HCT116 (cell line): ENCODE measurements around the gene USP48. TPM values are rescaled to one million over a fixed set of nuclear protein-coding genes. Genes with fewer than 3 reads are reported as not detected.

ENCODE experiments used
- ATAC-seq: fragments of 200-7000 bp; cut with Tn5 transposase; 2 replicates; pipeline ENCODE4 v1.9.1; 2020; ENCODE audit warnings: mild to moderate bottlenecking, moderate library complexity
- BruUV-seq: library from RNA; stranded (reverse); fragments of 400-500 nt; replicated peaks from 2 replicates; lab custom pipeline; 2021; lab: Mats Ljungman, UMichigan
- CTCF ChIA-PET: fragments of 300-600 bp; sonication (Branson Sonifier 250); formaldehyde crosslinking; loops from one replicate; lab custom pipeline; 2021; ENCODE audit warnings: antibody characterized with exemption; lab: Charles Lee
- POLR2A ChIA-PET: fragments of 300-600, 350-600 bp; sonication (Branson Sonifier 250); formaldehyde crosslinking; loops from one replicate; lab custom pipeline; 2021; ENCODE audit warnings: antibody characterized with exemption; lab: Charles Lee
- RAD21 ChIA-PET, 2 experiments: fragments of 300-600 bp; sonication (Branson Sonifier 250); formaldehyde crosslinking; loops; one replicate each; lab custom pipeline; 2023; ENCODE audit warnings: low total read pairs in 2 of 2; ENCODE audit not compliant: uncharacterized antibody in 2 of 2, unreplicated experiment in 2 of 2, low non-redundant PET in 1 of 2; lab: Charles Lee
- DNase-seq: peaks from one replicate; pipeline ENCODE4 v3.0.0-alpha.2; 2010; ENCODE audit warnings: low read depth, low spot score
- H2AFZ ChIP-seq: fragments of 200-600 bp; shearing (Covaris generic), sonication (generic); 2 replicates; pipeline ENCODE4 v1.6.1; 2017; ENCODE audit warnings: low read depth, mixed run types, mixed read lengths, antibody characterized with exemption, low read length; ENCODE audit not compliant: poor library complexity, severe bottlenecking
- H3K27ac ChIP-seq: 2 replicates; pipeline ENCODE4 v1.5.1; 2012; ENCODE audit warnings: low read depth, low read length
- H3K27me3 ChIP-seq: fragments of 200-600 bp; sonication (generic); 2 replicates; pipeline ENCODE4 v1.6.1; 2016; ENCODE audit warnings: mixed run types, low read length, mixed read lengths; ENCODE audit not compliant: insufficient read depth
- H3K36me3 ChIP-seq, 2 experiments: fragments of 200-500 bp in 1 of 2; fragments of 200-600 bp in 1 of 2; sonication (Bioruptor generic) in 1 of 2; sonication (generic) in 1 of 2; 2 replicates each; pipeline versions ENCODE4 v1.5.1 to v1.6.1; 2014 to 2016; ENCODE audit warnings: low read length in 2 of 2, inconsistent platforms in 1 of 2, mixed read lengths in 1 of 2, mixed run types in 1 of 2; ENCODE audit not compliant: insufficient read depth in 2 of 2, control insufficient read depth in 1 of 2
- H3K4me1 ChIP-seq, 2 experiments: fragments of 200-600 bp in 1 of 2; sonication (generic) in 1 of 2; 2 replicates each; pipeline versions ENCODE4 v1.5.1 to v1.6.1; 2012 to 2017; ENCODE audit warnings: low read length in 2 of 2, inconsistent platforms in 1 of 2, mild to moderate bottlenecking in 1 of 2, mixed read lengths in 1 of 2, mixed run types in 1 of 2, moderate library complexity in 1 of 2; ENCODE audit not compliant: insufficient read depth in 2 of 2, control insufficient read depth in 1 of 2
- H3K4me2 ChIP-seq: fragments of 200-600 bp; sonication (generic); 2 replicates; pipeline ENCODE4 v1.6.1; 2017; ENCODE audit warnings: mixed run types, low read length, mixed read lengths
- H3K4me3 ChIP-seq, 2 experiments: fragments of 200-600 bp in 1 of 2; sonication (generic) in 1 of 2; replicated peaks in 1 of 2; 2 replicates each; pipeline ENCODE4 v1.5.1; 2011 to 2016; ENCODE audit warnings: low read length in 2 of 2, control low read depth in 1 of 2, low read depth in 1 of 2, mild to moderate bottlenecking in 1 of 2, mixed read lengths in 1 of 2, mixed run types in 1 of 2
- H3K79me2 ChIP-seq: fragments of 200-600 bp; sonication (generic); 2 replicates; pipeline ENCODE4 v1.6.1; 2017; ENCODE audit warnings: mild to moderate bottlenecking, mixed run types, low read length, moderate library complexity, mixed read lengths; ENCODE audit not compliant: insufficient read depth
- H3K9ac ChIP-seq: fragments of 200-600 bp; sonication (generic); 2 replicates; pipeline ENCODE4 v1.6.1; 2016; ENCODE audit warnings: low read length, mixed read lengths
- H3K9me2 ChIP-seq: fragments of 200-600 bp; sonication (generic), shearing (Covaris generic); 2 replicates; pipeline ENCODE4 v1.6.1; 2017; ENCODE audit warnings: mixed run types, mild to moderate bottlenecking, moderate library complexity; ENCODE audit not compliant: insufficient read depth
- H3K9me3 ChIP-seq, 2 experiments: fragments of 200-500 bp in 1 of 2; fragments of 200-600 bp in 1 of 2; sonication (Bioruptor generic) in 1 of 2; sonication (generic) in 1 of 2; 2 replicates each; pipeline ENCODE4 v1.6.1; 2014 to 2017; ENCODE audit warnings: low read length in 2 of 2, mixed read lengths in 2 of 2, inconsistent platforms in 1 of 2, low read depth in 1 of 2, mild to moderate bottlenecking in 1 of 2, mixed run types in 1 of 2, moderate library complexity in 1 of 2; ENCODE audit not compliant: control insufficient read depth in 1 of 2, insufficient read depth in 1 of 2
- H4K20me1 ChIP-seq: fragments of 200-600 bp; sonication (generic), shearing (Covaris generic); 2 replicates; pipeline ENCODE4 v1.6.1; 2017; ENCODE audit warnings: mixed run types, mild to moderate bottlenecking, moderate library complexity; ENCODE audit not compliant: insufficient read depth
- CBX3 ChIP-seq: IDR thresholded peaks from 2 replicates; pipeline ENCODE4 v1.6.1; 2012; ENCODE audit warnings: low read depth
- CEBPB ChIP-seq: IDR thresholded peaks from 2 replicates; pipeline ENCODE4 v1.6.1; 2012; ENCODE audit warnings: low read depth
- ELF1 ChIP-seq: IDR thresholded peaks from 2 replicates; pipeline ENCODE4 v1.6.1; 2012; ENCODE audit warnings: low read depth, borderline replicate concordance
- EZH2 ChIP-seq: fragments of 200-600 bp; sonication (generic); IDR thresholded peaks from 2 replicates; pipeline ENCODE4 v1.6.1; 2017; ENCODE audit warnings: antibody characterized with exemption, mixed run types
- EZH2phosphoT487 ChIP-seq: fragments of 200-600 bp; IDR thresholded peaks from 2 replicates; pipeline ENCODE4 v1.6.1; 2018; ENCODE audit warnings: antibody characterized with exemption, borderline replicate concordance
- FOSL1 ChIP-seq: IDR thresholded peaks from 2 replicates; pipeline ENCODE4 v1.6.1; 2012; ENCODE audit warnings: low read depth
- POLR2AphosphoS5 ChIP-seq: IDR thresholded peaks from 2 replicates; pipeline ENCODE4 v1.6.1; 2011; ENCODE audit warnings: mild to moderate bottlenecking, low read depth, low read length, moderate library complexity
- RAD21 ChIP-seq: IDR thresholded peaks from 2 replicates; pipeline ENCODE4 v1.6.1; 2012; ENCODE audit warnings: low read depth, mild to moderate bottlenecking
- SRF ChIP-seq: IDR thresholded peaks from 2 replicates; pipeline ENCODE4 v1.6.1; 2012; ENCODE audit warnings: low read depth
- ZFX ChIP-seq: fragments of 450-650 bp; IDR thresholded peaks from 2 replicates; pipeline ENCODE4 v1.6.1; 2017
- ZNF274 ChIP-seq: fragments of 200-500 bp; sonication (Bioruptor generic); IDR thresholded peaks from 2 replicates; pipeline ENCODE4 v1.6.1; 2014; ENCODE audit warnings: mild to moderate bottlenecking, low read depth, low read length, inconsistent platforms
- intact Hi-C: fragments of 100-400 bp; cut with micrococcal nuclease; formaldehyde crosslinking; loops from 2 replicates; pipeline ENCODE4 v1.10.0; 2022
- total RNA-seq: library from RNA; stranded (reverse); gene quantifications from one replicate; pipeline ENCODE4 v1.2.1, GENCODE V29; 2021; ENCODE audit not compliant: unreplicated experiment
- TF ChIP-seq, protein P1 (sequence below): IDR thresholded peaks from 2 replicates; pipeline ENCODE4 v1.6.1; 2012
- TF ChIP-seq, protein P2 (sequence below): IDR thresholded peaks from 2 replicates; pipeline ENCODE4 v1.6.1; 2012
- TF ChIP-seq, protein P3 (sequence below): IDR thresholded peaks from 2 replicates; pipeline ENCODE4 v1.6.1; 2012; ENCODE audit warnings: low read depth
- TF ChIP-seq, protein P4 (sequence below), 3 experiments: fragments of 200-600 bp in 1 of 3; sonication (generic) in 1 of 3; IDR thresholded peaks in 2 of 3; conservative IDR thresholded peaks in 1 of 3; 2 replicates each; pipeline ENCODE4 v1.5.1; 2012 to 2017; ENCODE audit warnings: low read depth in 2 of 3, low read length in 2 of 3, antibody characterized with exemption in 1 of 3, borderline replicate concordance in 1 of 3, control low read depth in 1 of 3, mild to moderate bottlenecking in 1 of 3, mixed read lengths in 1 of 3, mixed run types in 1 of 3, moderate library complexity in 1 of 3; ENCODE audit not compliant: insufficient read depth in 1 of 3

USP48 gene
- total RNA-seq, 1 experiment from 2014 or later = 54.8 TPM

DNA sequence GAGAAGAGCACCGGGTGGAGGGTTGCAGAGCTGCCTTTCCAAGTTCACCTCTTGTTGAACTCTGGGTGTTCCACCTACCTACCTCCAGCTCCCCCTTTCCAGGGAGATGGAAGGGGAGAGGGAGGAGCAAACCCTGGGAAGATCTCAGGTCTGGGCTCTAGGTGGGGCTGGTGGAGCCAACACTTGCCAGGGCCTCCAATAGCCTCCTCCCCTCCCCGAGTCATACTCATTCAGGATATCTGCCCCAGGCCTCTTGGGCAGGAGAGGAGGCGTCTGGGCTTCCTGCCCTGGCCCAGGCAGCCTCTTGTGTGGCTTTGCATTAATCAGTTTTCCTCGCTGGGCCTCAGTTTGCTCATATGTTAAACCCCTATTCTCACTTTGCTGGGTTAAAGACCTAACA lies 127.2 kb downstream of the USP48 start:
- TF ChIP-seq, protein P1, sequence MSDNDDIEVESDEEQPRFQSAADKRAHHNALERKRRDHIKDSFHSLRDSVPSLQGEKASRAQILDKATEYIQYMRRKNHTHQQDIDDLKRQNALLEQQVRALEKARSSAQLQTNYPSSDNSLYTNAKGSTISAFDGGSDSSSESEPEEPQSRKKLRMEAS = no peak
- TF ChIP-seq ZFX (no peak), SRF (no peak), EZH2phosphoT487 (no peak), EZH2 (no peak), FOSL1 (no peak), ZNF274 (no peak), CBX3 (no peak), ELF1 (no peak), CEBPB (no peak), POLR2AphosphoS5 (no peak), RAD21 (peak; percentile 52)
- TF ChIP-seq, protein P2, sequence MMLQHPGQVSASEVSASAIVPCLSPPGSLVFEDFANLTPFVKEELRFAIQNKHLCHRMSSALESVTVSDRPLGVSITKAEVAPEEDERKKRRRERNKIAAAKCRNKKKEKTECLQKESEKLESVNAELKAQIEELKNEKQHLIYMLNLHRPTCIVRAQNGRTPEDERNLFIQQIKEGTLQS = no peak
- TF ChIP-seq, protein P3, sequence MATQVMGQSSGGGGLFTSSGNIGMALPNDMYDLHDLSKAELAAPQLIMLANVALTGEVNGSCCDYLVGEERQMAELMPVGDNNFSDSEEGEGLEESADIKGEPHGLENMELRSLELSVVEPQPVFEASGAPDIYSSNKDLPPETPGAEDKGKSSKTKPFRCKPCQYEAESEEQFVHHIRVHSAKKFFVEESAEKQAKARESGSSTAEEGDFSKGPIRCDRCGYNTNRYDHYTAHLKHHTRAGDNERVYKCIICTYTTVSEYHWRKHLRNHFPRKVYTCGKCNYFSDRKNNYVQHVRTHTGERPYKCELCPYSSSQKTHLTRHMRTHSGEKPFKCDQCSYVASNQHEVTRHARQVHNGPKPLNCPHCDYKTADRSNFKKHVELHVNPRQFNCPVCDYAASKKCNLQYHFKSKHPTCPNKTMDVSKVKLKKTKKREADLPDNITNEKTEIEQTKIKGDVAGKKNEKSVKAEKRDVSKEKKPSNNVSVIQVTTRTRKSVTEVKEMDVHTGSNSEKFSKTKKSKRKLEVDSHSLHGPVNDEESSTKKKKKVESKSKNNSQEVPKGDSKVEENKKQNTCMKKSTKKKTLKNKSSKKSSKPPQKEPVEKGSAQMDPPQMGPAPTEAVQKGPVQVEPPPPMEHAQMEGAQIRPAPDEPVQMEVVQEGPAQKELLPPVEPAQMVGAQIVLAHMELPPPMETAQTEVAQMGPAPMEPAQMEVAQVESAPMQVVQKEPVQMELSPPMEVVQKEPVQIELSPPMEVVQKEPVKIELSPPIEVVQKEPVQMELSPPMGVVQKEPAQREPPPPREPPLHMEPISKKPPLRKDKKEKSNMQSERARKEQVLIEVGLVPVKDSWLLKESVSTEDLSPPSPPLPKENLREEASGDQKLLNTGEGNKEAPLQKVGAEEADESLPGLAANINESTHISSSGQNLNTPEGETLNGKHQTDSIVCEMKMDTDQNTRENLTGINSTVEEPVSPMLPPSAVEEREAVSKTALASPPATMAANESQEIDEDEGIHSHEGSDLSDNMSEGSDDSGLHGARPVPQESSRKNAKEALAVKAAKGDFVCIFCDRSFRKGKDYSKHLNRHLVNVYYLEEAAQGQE = no peak
- TF ChIP-seq, protein P4, sequence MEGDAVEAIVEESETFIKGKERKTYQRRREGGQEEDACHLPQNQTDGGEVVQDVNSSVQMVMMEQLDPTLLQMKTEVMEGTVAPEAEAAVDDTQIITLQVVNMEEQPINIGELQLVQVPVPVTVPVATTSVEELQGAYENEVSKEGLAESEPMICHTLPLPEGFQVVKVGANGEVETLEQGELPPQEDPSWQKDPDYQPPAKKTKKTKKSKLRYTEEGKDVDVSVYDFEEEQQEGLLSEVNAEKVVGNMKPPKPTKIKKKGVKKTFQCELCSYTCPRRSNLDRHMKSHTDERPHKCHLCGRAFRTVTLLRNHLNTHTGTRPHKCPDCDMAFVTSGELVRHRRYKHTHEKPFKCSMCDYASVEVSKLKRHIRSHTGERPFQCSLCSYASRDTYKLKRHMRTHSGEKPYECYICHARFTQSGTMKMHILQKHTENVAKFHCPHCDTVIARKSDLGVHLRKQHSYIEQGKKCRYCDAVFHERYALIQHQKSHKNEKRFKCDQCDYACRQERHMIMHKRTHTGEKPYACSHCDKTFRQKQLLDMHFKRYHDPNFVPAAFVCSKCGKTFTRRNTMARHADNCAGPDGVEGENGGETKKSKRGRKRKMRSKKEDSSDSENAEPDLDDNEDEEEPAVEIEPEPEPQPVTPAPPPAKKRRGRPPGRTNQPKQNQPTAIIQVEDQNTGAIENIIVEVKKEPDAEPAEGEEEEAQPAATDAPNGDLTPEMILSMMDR (IDR thresholded peaks at IDR 0.05 in 2 of 3, conservative IDR thresholded peaks at IDR 0.05 in 1 of 3; ENCODE audit: borderline replicate concordance in 1 of 3, insufficient read depth in 1 of 3, low read depth in 2 of 3, low read length in 2 of 3) = peak; percentile 28 to 61 (median 54); a peak in 5 of 6 replicates
- H3K27me3 ChIP-seq = no peaks in the 10 kb centered on the region
- no peaks in the 10 kb centered on the region for H3K79me2 ChIP-seq
- ATAC-seq = peak; percentile 80
- no peaks in the 10 kb centered on the region for H3K36me3 ChIP-seq
- H3K9ac ChIP-seq = no peak overlapping the region
- ChIA-PET POLR2A (no interaction called here), RAD21 (interaction anchor here in 1 of 2 experiments (0.9 kb wide), 1 partner anchor 60 kb away, joined by 3 read pairs; no protein-coding TSS in a partner anchor), CTCF (interaction anchor here (1.3 to 1.8 kb wide), 2 partner anchors 17 to 284 kb away, joined by 3 to 8 read pairs; no protein-coding TSS in a partner anchor)
- H3K9me3 ChIP-seq = no peaks in the 10 kb centered on the region
- H3K9me2 ChIP-seq = no peaks in the 10 kb centered on the region
- H2AFZ ChIP-seq = no peak overlapping the region
- no peak overlapping the region for H3K4me3 ChIP-seq
- H3K4me2 ChIP-seq = peak overlapping the region; percentile 40; the same call in 1 of the 2 replicates
- DNase-seq = peak; percentile 49
- BruUV-seq = no TSS peak
- H4K20me1 ChIP-seq = no peaks in the 10 kb centered on the region
- H3K27ac ChIP-seq = no peak overlapping the region
- intact Hi-C loops = loop anchor here (1.0 to 10.0 kb wide), 5 partner anchors 60 to 762 kb away; no protein-coding TSS in a partner anchor
- peaks cover 13 to 48% of the 10 kb centered on the region in 2 experiments for H3K4me1 ChIP-seq
